ENCODE measurements around the gene SUMO3. TPM values are rescaled to one million over a fixed set of nuclear protein-coding genes. Genes with fewer than 3 reads are reported as not detected.

SUMO3 gene
- total and polyA plus RNA-seq, 2 donors (not counting 3 experiments of a cell fraction or from before 2014, with no cell fraction given) = 102 to 123 TPM

- peaks cover 0 to 3% of the 10 kb centered on the region in 2 experiments for H3K36me3 ChIP-seq (ENCODE audit: control insufficient read depth in 2 of 2, extremely low read depth in 1 of 2, insufficient read depth in 2 of 2, low read length in 2 of 2)
- no peaks in the 10 kb centered on the region for H3K27me3 ChIP-seq (ENCODE audit: control insufficient read depth in 2 of 2, insufficient read depth in 2 of 2, low read length in 2 of 2)
- DNase-seq (ENCODE audit: low read depth, low spot score) = no peak
- peaks cover 4% of the 10 kb centered on the region for H3K4me1 ChIP-seq (ENCODE audit: control insufficient read depth, extremely low read depth, insufficient read depth, low read length)
- no peaks in the 10 kb centered on the region for H4K20me1 ChIP-seq (replicated peaks; ENCODE audit: control insufficient read depth, extremely low read depth, insufficient read depth, low read length)
- dilution Hi-C loops (cut with MboI; ENCODE audit: extremely low pct_ligation_motif_present, low sequenced_read_pairs) (no loop called here), intact Hi-C loops (cut with micrococcal nuclease) (no loop called here)
- no peak overlapping the region for H3K4me2 ChIP-seq (ENCODE audit: insufficient read depth, low read length)
- H2AFZ ChIP-seq (ENCODE audit: low read depth, low read length) = no peak overlapping the region
- peaks cover 2% of the 10 kb centered on the region for H3K9me3 ChIP-seq (replicated peaks; ENCODE audit: control insufficient read depth, insufficient read depth, low read length)
- no peak overlapping the region for H3K4me3 ChIP-seq (replicated peaks in 1 of 3; ENCODE audit: insufficient read depth in 1 of 3, low read depth in 1 of 3, low read length in 3 of 3)
- BruUV-seq (replicated peaks) = no TSS peak
- no peaks in the 10 kb centered on the region for H3K9me1 ChIP-seq (replicated peaks; ENCODE audit: control insufficient read depth, extremely low read depth, insufficient read depth, low read length)
- ChIA-PET POLR2A (no interaction called here), CTCF (no interaction called here)
- no peak overlapping the region for H3K27ac ChIP-seq (ENCODE audit: insufficient read depth, low read depth, low read length)
- H3K79me2 ChIP-seq (ENCODE audit: control insufficient read depth, insufficient read depth, low read length) = peaks cover 28% of the 10 kb centered on the region
- H3K9ac ChIP-seq (replicated peaks; ENCODE audit: extremely low read depth, insufficient read depth, low read length) = no peak overlapping the region
- FAIRE-seq = no peak
- TF ChIP-seq FOS (IDR thresholded peaks at IDR 0.05; ENCODE audit: borderline replicate concordance, insufficient read depth, low read length) (no peak), MAX (IDR thresholded peaks at IDR 0.05; ENCODE audit: insufficient read depth, insufficient read length) (no peak), JUN (IDR thresholded peaks at IDR 0.05; ENCODE audit: borderline replicate concordance, insufficient read depth, insufficient read length, low read depth) (no peak), MYC (IDR thresholded peaks at IDR 0.05; ENCODE audit: low read depth, low read length) (no peak), POLR2AphosphoS5 (IDR thresholded peaks at IDR 0.05; ENCODE audit: insufficient read depth, low read depth, low read length) (no peak), GATA2 (IDR thresholded peaks at IDR 0.05; ENCODE audit: insufficient read depth, insufficient read length, low read depth, low read length) (no peak), CTCF (IDR thresholded peaks at IDR 0.05; ENCODE audit: extremely low read depth in 1 of 2, insufficient read depth in 1 of 2, low read depth in 1 of 2, low read length in 2 of 2) (no peak), EZH2 (IDR thresholded peaks at IDR 0.05; ENCODE audit: borderline replicate concordance, low read depth, low read length, severe bottlenecking) (no peak), POLR2A (IDR thresholded peaks at IDR 0.05; ENCODE audit: low read depth, low read length) (no peak)
Measured at GRCh38 chr21:44819283-44820243, 1.7 kb upstream of the SUMO3 start.

Measured in endothelial cell of umbilical vein (primary cell).